ENCODE data around the gene MUSTN1. TPM values are rescaled to one million over a fixed set of nuclear protein-coding genes. Genes with fewer than 3 reads are reported as not detected.

MUSTN1 gene
- total and polyA plus RNA-seq, 2 of the 13 experiments (the other 11 are each of a cell fraction or from before 2014, with no cell fraction given): 0.84 to 1.4 TPM

- TF ChIP-seq ZNF331 (CRISPR knock-in tag; IDR thresholded peaks at IDR 0.05) (peak; percentile 74), ETS1 (CRISPR knock-in tag; IDR thresholded peaks at IDR 0.05) (no peak), YY1 (IDR thresholded peaks at IDR 0.05; ENCODE audit: insufficient read depth, insufficient replicate concordance, low read depth, low read length) (no peak), HNF4A (CRISPR knock-in tag; IDR thresholded peaks at IDR 0.05) (peak; percentile 68), RFX5 (IDR thresholded peaks at IDR 0.05; ENCODE audit: low read depth, low read length) (no peak), ZFP91 (CRISPR knock-in tag; IDR thresholded peaks at IDR 0.05; ENCODE audit: borderline replicate concordance) (no peak; the same call in 1 of the 2 replicates), MAFF (IDR thresholded peaks at IDR 0.05; ENCODE audit: low read depth, low read length) (no peak), BRCA1 (CRISPR knock-in tag; IDR thresholded peaks at IDR 0.05) (no peak), SNAPC5 (CRISPR knock-in tag; IDR thresholded peaks at IDR 0.05; ENCODE audit: borderline replicate concordance) (no peak), ZNF230 (CRISPR knock-in tag; IDR thresholded peaks at IDR 0.05) (peak; percentile 94; the same call in 1 of the 2 replicates), ZNF333 (CRISPR knock-in tag; IDR thresholded peaks at IDR 0.05; ENCODE audit: borderline replicate concordance) (0 out of 2 replicates have a peak, but pooled peaks have one; percentile 80), NCOA5 (CRISPR knock-in tag; IDR thresholded peaks at IDR 0.05) (no peak), ZKSCAN8 (CRISPR knock-in tag; IDR thresholded peaks at IDR 0.05; ENCODE audit: borderline replicate concordance) (peak; percentile 60; the same call in 1 of the 2 replicates), ZNF383 (CRISPR knock-in tag; IDR thresholded peaks at IDR 0.05; ENCODE audit: borderline replicate concordance) (no peak), AFF4 (CRISPR knock-in tag; IDR thresholded peaks at IDR 0.05) (no peak), GZF1 (CRISPR knock-in tag; IDR thresholded peaks at IDR 0.05) (no peak), ZNF296 (CRISPR knock-in tag; conservative IDR thresholded peaks at IDR 0.05) (no peak), CENPX (CRISPR knock-in tag; IDR thresholded peaks at IDR 0.05) (no peak), SMAD9 (CRISPR knock-in tag; IDR thresholded peaks at IDR 0.05) (no peak), ZNF337 (CRISPR knock-in tag; IDR thresholded peaks at IDR 0.05; ENCODE audit: borderline replicate concordance, low read depth) (no peak), GATA4 (IDR thresholded peaks at IDR 0.05; ENCODE audit: borderline replicate concordance, low read depth) (no peak), POLR2A (IDR thresholded peaks at IDR 0.05; ENCODE audit: insufficient read depth in 1 of 2, low read depth in 2 of 2, low read length in 2 of 2) (no peak; a peak in 1 of 4 replicates), ZNF563 (CRISPR knock-in tag; IDR thresholded peaks at IDR 0.05) (0 out of 2 replicates have a peak, but pooled peaks have one; percentile 10), SRF (IDR thresholded peaks at IDR 0.05; ENCODE audit: low read depth, low read length) (no peak), GTF2F1 (IDR thresholded peaks at IDR 0.05; ENCODE audit: low read length) (no peak), JUNB (CRISPR knock-in tag; IDR thresholded peaks at IDR 0.05; ENCODE audit: borderline replicate concordance) (no peak)
Measured at GRCh38 chr3:52795298-52795900, 39.4 kb downstream of the MUSTN1 start (continued).
